ENCODE data around the gene EEFSEC.

- TF ChIP-seq POLR2A (IDR thresholded peaks at IDR 0.05), result no peak
- TF ChIP-seq CTCF (IDR thresholded peaks at IDR 0.05), result no peak
Measured at GRCh38 chr3:128203169-128203568, 49.9 kb downstream of the EEFSEC start.

Measured in esophagus squamous epithelium (tissue), 4 donors.